ENCODE results near the gene RSF1.
"Not testable (repeated sequence)": the region's sequence is repeated elsewhere in the genome, so short reads cannot be mapped to it uniquely, and the experiment has no call there.

Gene RSF1

GRCh38 chr11:77865805-77866204, 45.3 kb upstream of the RSF1 start:
- H3K27ac ChIP-seq (ENCODE audit: low read length) = no peak overlapping the region
- H3K79me2 ChIP-seq (ENCODE audit: low read length) = no peaks in the 10 kb centered on the region
- no peak overlapping the region for H3K9ac ChIP-seq (ENCODE audit: low read length)
- H3K4me3 ChIP-seq (ENCODE audit: low read length) = no peak overlapping the region
- H3K4me2 ChIP-seq (ENCODE audit: low read length) = no peak overlapping the region
- H2AFZ ChIP-seq (ENCODE audit: low read depth, low read length) = no peak overlapping the region
- TF ChIP-seq EZH2phosphoT487 (IDR thresholded peaks at IDR 0.05; ENCODE audit: low read depth) = no peak
- TF ChIP-seq CTCF (IDR thresholded peaks at IDR 0.05; ENCODE audit: low read depth, low read length) = no peak
- no peaks in the 10 kb centered on the region for H3K4me1 ChIP-seq (ENCODE audit: low read length)
- peaks cover 3% of the 10 kb centered on the region for H3K36me3 ChIP-seq (replicated peaks; ENCODE audit: low read depth, low read length)
- no peaks in the 10 kb centered on the region for H4K20me1 ChIP-seq (ENCODE audit: insufficient read depth, low read length)
- no peaks in the 10 kb centered on the region for H3K9me3 ChIP-seq (ENCODE audit: insufficient read depth, low read length)
- no peaks in the 10 kb centered on the region for H3K27me3 ChIP-seq (ENCODE audit: low read depth, low read length)

- H3K4me1 ChIP-seq (ENCODE audit: low read length); H3K4me3 ChIP-seq (ENCODE audit: low read length); H3K36me3 ChIP-seq (replicated peaks; ENCODE audit: low read depth, low read length); H2AFZ ChIP-seq (ENCODE audit: low read depth, low read length); H3K9ac ChIP-seq (ENCODE audit: low read length); H3K27ac ChIP-seq (ENCODE audit: low read length); H3K79me2 ChIP-seq (ENCODE audit: low read length); H3K27me3 ChIP-seq (ENCODE audit: low read depth, low read length); H4K20me1 ChIP-seq (ENCODE audit: insufficient read depth, low read length); H3K9me3 ChIP-seq (ENCODE audit: insufficient read depth, low read length); H3K4me2 ChIP-seq (ENCODE audit: low read length): not testable (repeated sequence)
These were observed 40.9 kb upstream of the RSF1 start for GRCh38 chr11:77861444-77861843.

GRCh38 chr11:77857906-77858457, 37.5 kb upstream of the RSF1 start:
- not testable (repeated sequence) for H4K20me1 ChIP-seq (ENCODE audit: insufficient read depth, low read length); H3K4me1 ChIP-seq (ENCODE audit: low read length); H2AFZ ChIP-seq (ENCODE audit: low read depth, low read length); H3K4me2 ChIP-seq (ENCODE audit: low read length); H3K36me3 ChIP-seq (replicated peaks; ENCODE audit: low read depth, low read length); H3K4me3 ChIP-seq (ENCODE audit: low read length); H3K79me2 ChIP-seq (ENCODE audit: low read length); H3K9ac ChIP-seq (ENCODE audit: low read length); H3K27ac ChIP-seq (ENCODE audit: low read length); H3K27me3 ChIP-seq (ENCODE audit: low read depth, low read length)
- H3K9me3 ChIP-seq (ENCODE audit: insufficient read depth, low read length) = peaks cover 10% of the 10 kb centered on the region; the same call in 1 of the 2 replicates

GRCh38 chr11:77854838-77855237, 34.3 kb upstream of the RSF1 start:
- Histone ChIP-seq H3K4me3 (ENCODE audit: low read length) (no peak overlapping the region), H2AFZ (ENCODE audit: low read depth, low read length) (no peak overlapping the region), H3K27me3 (ENCODE audit: low read depth, low read length) (no peaks in the 10 kb centered on the region), H4K20me1 (ENCODE audit: insufficient read depth, low read length) (no peaks in the 10 kb centered on the region), H3K4me1 (ENCODE audit: low read length) (no peaks in the 10 kb centered on the region), H3K4me2 (ENCODE audit: low read length) (no peak overlapping the region), H3K9me3 (ENCODE audit: insufficient read depth, low read length) (peaks cover 10% of the 10 kb centered on the region; the same call in 1 of the 2 replicates), H3K36me3 (replicated peaks; ENCODE audit: low read depth, low read length) (no peaks in the 10 kb centered on the region), H3K9ac (ENCODE audit: low read length) (no peak overlapping the region), H3K27ac (ENCODE audit: low read length) (no peak overlapping the region), H3K79me2 (ENCODE audit: low read length) (no peaks in the 10 kb centered on the region)
- TF ChIP-seq EZH2phosphoT487 (IDR thresholded peaks at IDR 0.05; ENCODE audit: low read depth) (no peak), CTCF (IDR thresholded peaks at IDR 0.05; ENCODE audit: low read depth, low read length) (no peak)

- TF ChIP-seq CTCF (IDR thresholded peaks at IDR 0.05; ENCODE audit: low read depth, low read length) (no peak), EZH2phosphoT487 (IDR thresholded peaks at IDR 0.05; ENCODE audit: low read depth) (no peak)
These were observed 31.0 kb upstream of the RSF1 start for GRCh38 chr11:77851503-77851902.

GRCh38 chr11:77843700-77844099, 23.2 kb upstream of the RSF1 start:
- H3K9ac ChIP-seq (ENCODE audit: low read length); H3K4me1 ChIP-seq (ENCODE audit: low read length): not testable (repeated sequence)

More at GRCh38 chr11:77851503-77851902, 31.0 kb upstream of the RSF1 start:
- Histone ChIP-seq H3K4me1 (ENCODE audit: low read length) (no peaks in the 10 kb centered on the region), H3K4me3 (ENCODE audit: low read length) (no peak overlapping the region), H3K79me2 (ENCODE audit: low read length) (no peaks in the 10 kb centered on the region), H3K9ac (ENCODE audit: low read length) (no peak overlapping the region), H3K9me3 (ENCODE audit: insufficient read depth, low read length) (peaks cover 10% of the 10 kb centered on the region; the same call in 1 of the 2 replicates), H3K27ac (ENCODE audit: low read length) (no peak overlapping the region), H2AFZ (ENCODE audit: low read depth, low read length) (no peak overlapping the region), H3K4me2 (ENCODE audit: low read length) (no peak overlapping the region), H4K20me1 (ENCODE audit: insufficient read depth, low read length) (no peaks in the 10 kb centered on the region), H3K27me3 (ENCODE audit: low read depth, low read length) (no peaks in the 10 kb centered on the region), H3K36me3 (replicated peaks; ENCODE audit: low read depth, low read length) (no peaks in the 10 kb centered on the region)

More at GRCh38 chr11:77843700-77844099, 23.2 kb upstream of the RSF1 start:
- H3K36me3 ChIP-seq (replicated peaks; ENCODE audit: low read depth, low read length); H3K79me2 ChIP-seq (ENCODE audit: low read length); H3K27ac ChIP-seq (ENCODE audit: low read length); H4K20me1 ChIP-seq (ENCODE audit: insufficient read depth, low read length); H3K4me3 ChIP-seq (ENCODE audit: low read length); H2AFZ ChIP-seq (ENCODE audit: low read depth, low read length); H3K4me2 ChIP-seq (ENCODE audit: low read length); H3K9me3 ChIP-seq (ENCODE audit: insufficient read depth, low read length); H3K27me3 ChIP-seq (ENCODE audit: low read depth, low read length): not testable (repeated sequence)

All from OCI-LY3 (cell line).